Activated CD4-positive, alpha-beta memory T cell treated with anti-CD3 and anti-CD28 coated beads for 36 hours (primary cell): ENCODE results near the gene CCNYL1. TPM values are rescaled to one million over a fixed set of nuclear protein-coding genes. Genes with fewer than 3 reads are reported as not detected.

ENCODE experiments used
- CTCF ChIA-PET: fragments of 350-600 bp; sonication (Branson Sonifier 250); formaldehyde crosslinking; loops from one replicate; lab custom pipeline; 2021; ENCODE audit warnings: antibody characterized with exemption, inconsistent platforms; lab: Charles Lee
- POLR2A ChIA-PET: fragments of 350-600 bp; sonication (Branson Sonifier 250); formaldehyde crosslinking; loops from one replicate; lab custom pipeline; 2021; ENCODE audit warnings: antibody characterized with exemption; lab: Charles Lee
- DNase-seq: peaks from one replicate; pipeline ENCODE4 v3.0.0-alpha.2; 2020
- H3K27ac Mint-ChIP-seq: one replicate; pipeline ENCODE4 v1.8.0; 2021; ENCODE audit warnings: mixed read lengths
- H3K27me3 Mint-ChIP-seq: one replicate; pipeline ENCODE4 v1.8.0; 2021; ENCODE audit warnings: mixed read lengths
- H3K36me3 Mint-ChIP-seq: one replicate; pipeline ENCODE4 v1.8.0; 2021; ENCODE audit warnings: mixed read lengths
- H3K4me1 Mint-ChIP-seq: one replicate; pipeline ENCODE4 v1.8.0; 2021; ENCODE audit warnings: low read depth, mixed read lengths
- H3K4me3 Mint-ChIP-seq: one replicate; pipeline ENCODE4 v1.8.0; 2021; ENCODE audit warnings: mild to moderate bottlenecking, mixed read lengths
- H3K9me3 Mint-ChIP-seq: one replicate; pipeline ENCODE4 v1.8.0; 2021; ENCODE audit warnings: mixed read lengths
- intact Hi-C: fragments of 100-400 bp; cut with micrococcal nuclease; formaldehyde crosslinking; loops from one replicate; pipeline ENCODE4 v1.15.1; 2023
- total RNA-seq, 2 experiments: library from RNA; stranded (reverse); gene quantifications; one replicate each; pipeline ENCODE4 v1.2.3, GENCODE V29; 2021

CCNYL1 gene
- total RNA-seq, 2 experiments from 2014 or later = 5.7 to 6.4 TPM

DNA sequence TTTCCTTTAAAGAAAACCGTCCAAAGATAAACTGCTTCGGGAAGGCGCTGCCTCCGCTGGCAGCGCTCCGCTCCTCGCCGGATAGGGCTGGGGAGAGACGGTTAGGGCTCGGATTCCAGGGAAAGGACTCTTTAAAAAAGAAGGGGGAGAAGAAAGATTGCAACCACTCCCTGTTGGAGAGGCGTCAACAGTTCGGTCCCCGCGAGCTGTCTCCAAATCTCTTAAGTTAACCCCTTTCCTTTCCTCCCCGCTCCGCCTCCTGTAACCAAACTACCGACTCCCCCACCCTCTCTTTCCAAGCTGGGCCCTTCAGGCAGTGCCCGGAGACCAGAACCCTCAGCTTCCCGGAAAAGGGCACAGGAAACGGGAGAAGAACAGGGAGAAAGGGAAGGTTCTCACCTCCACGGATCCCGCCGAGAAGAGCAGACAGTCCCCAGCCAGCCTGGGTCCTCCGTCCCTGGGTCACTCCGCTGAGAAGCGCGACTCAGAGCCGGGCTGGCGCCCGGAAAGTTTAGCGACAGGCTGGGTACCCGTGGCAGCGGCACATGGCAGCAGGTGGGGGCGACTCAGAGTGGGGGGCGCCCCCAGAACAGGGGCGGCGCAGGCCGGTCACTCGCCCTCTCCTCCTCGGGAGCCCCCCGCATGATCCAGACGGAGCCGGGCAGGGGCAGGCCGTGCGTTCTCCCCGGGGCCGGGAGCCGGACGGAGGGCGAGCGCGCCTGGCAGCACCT is 57.6 kb downstream of the CCNYL1 start:
- CTCF ChIA-PET = interaction anchor here (0.9 to 2.8 kb wide), 4 partner anchors 31 to 303 kb away, joined by 4 to 17 read pairs (median 9); partner anchors contain the start of gene METTL21A
- POLR2A ChIA-PET = interaction anchor here (1.0 to 1.5 kb wide), 3 partner anchors 143 to 207 kb away, joined by 3 read pairs; partner anchors contain the start of gene METTL21A
- H3K9me3 Mint-ChIP-seq = no peaks in the 10 kb centered on the region

GRCh38 chr2:207770602-207771404 is 59.4 kb downstream of the CCNYL1 start:
- DNase-seq = peak; percentile 20
- peaks cover 28% of the 10 kb centered on the region for H3K27me3 Mint-ChIP-seq
- CTCF ChIA-PET = interaction anchor here (0.9 to 2.8 kb wide), 3 partner anchors 22 to 270 kb away, joined by 3 to 17 read pairs (median 14); partner anchors contain the start of gene METTL21A
- H3K4me1 Mint-ChIP-seq = peaks cover 31% of the 10 kb centered on the region
- intact Hi-C loops = loop anchor here (1.0 to 5.0 kb wide), 3 partner anchors 254 to 604 kb away; partner anchors contain the start of genes PIKFYVE and PLEKHM3
- POLR2A ChIA-PET = interaction anchor here (0.9 kb wide), 1 partner anchor 12 kb away, joined by 3 read pairs; no protein-coding TSS in a partner anchor
- peaks cover 3% of the 10 kb centered on the region for H3K36me3 Mint-ChIP-seq
- H3K27ac Mint-ChIP-seq = no peak overlapping the region
- H3K4me3 Mint-ChIP-seq = peak overlapping the region; percentile 78
- H3K9me3 Mint-ChIP-seq = no peaks in the 10 kb centered on the region

More for the DNA sequence above, 57.6 kb downstream of the CCNYL1 start:
- DNase-seq = peak; percentile 44
- peaks cover 3% of the 10 kb centered on the region for H3K36me3 Mint-ChIP-seq
- peaks cover 30% of the 10 kb centered on the region for H3K27me3 Mint-ChIP-seq
- H3K4me1 Mint-ChIP-seq = peaks cover 31% of the 10 kb centered on the region
- H3K27ac Mint-ChIP-seq = no peak overlapping the region
- intact Hi-C loops = loop anchor here (1.0 kb wide), 4 partner anchors 58 to 485 kb away; partner anchors contain the start of genes CCNYL1 and METTL21A
- H3K4me3 Mint-ChIP-seq = peak overlapping the region; percentile 77

DNA sequence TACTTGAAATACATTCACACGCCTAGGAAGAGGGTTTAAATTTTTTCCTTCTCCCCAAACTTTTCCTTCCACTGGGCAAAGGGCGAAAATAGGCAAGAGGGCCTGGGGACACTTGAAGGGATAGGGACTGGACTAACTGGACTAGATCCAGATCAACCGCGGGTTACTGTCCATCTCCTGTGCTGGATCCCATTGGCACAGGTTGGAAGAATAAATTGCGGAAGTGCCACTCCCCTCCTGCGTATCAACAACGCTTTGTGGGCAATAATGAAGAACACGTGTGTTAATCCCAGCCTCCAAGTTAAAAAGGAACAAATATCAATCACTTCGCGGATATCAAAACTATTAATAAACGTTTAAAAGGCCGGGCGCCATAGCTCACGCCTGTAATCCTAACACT is 60.0 kb downstream of the CCNYL1 start:
- H3K36me3 Mint-ChIP-seq = peaks cover 3% of the 10 kb centered on the region
- intact Hi-C loops = loop anchor here (2.0 to 5.0 kb wide), 2 partner anchors 496 to 605 kb away; partner anchors contain the start of gene PIKFYVE
- no peaks in the 10 kb centered on the region for H3K9me3 Mint-ChIP-seq
- H3K4me1 Mint-ChIP-seq = peaks cover 29% of the 10 kb centered on the region
- no peak overlapping the region for H3K27ac Mint-ChIP-seq
- no peak overlapping the region for H3K4me3 Mint-ChIP-seq
- no peak for DNase-seq
- POLR2A ChIA-PET = no interaction called here
- H3K27me3 Mint-ChIP-seq = peaks cover 23% of the 10 kb centered on the region
- CTCF ChIA-PET = no interaction called here

- H3K4me3 Mint-ChIP-seq = no peak overlapping the region
- peaks cover 22% of the 10 kb centered on the region for H3K4me1 Mint-ChIP-seq
- no peak overlapping the region for H3K27ac Mint-ChIP-seq
- ChIA-PET CTCF (no interaction called here), POLR2A (no interaction called here)
- H3K36me3 Mint-ChIP-seq = peaks cover under 1% of the 10 kb centered on the region
- intact Hi-C loops = loop anchor here (5.0 kb wide), 1 partner anchor 495 kb away; the partner anchor contains the start of gene PIKFYVE
- no peaks in the 10 kb centered on the region for H3K9me3 Mint-ChIP-seq
- DNase-seq = peak; percentile 66
- peaks cover 17% of the 10 kb centered on the region for H3K27me3 Mint-ChIP-seq
Measured at GRCh38 chr2:207772081-207772843, 60.8 kb downstream of the CCNYL1 start.

DNA sequence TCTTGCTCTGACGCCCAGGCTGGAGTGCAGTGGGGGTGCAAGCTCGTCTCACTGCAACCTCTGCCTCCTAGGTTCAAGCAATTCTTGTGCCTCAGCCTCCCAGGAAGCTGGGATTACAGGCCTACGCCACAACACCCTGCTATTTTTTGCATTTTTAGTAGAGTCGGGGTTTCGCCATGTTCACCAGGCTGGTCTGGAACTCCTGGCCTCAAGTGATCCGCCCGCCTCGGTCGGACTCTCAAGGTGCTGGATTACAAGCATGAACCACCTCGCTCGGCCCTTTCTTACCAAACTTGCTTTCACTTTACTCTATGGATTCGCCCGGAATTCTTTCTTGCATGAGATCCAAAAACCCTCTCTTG is 61.4 kb downstream of the CCNYL1 start:
- Mint-ChIP-seq H3K36me3 (no peaks in the 10 kb centered on the region), H3K27ac (no peak overlapping the region), H3K4me3 (no peak overlapping the region), H3K4me1 (peaks cover 17% of the 10 kb centered on the region), H3K27me3 (peaks cover 12% of the 10 kb centered on the region), H3K9me3 (no peaks in the 10 kb centered on the region)
- ChIA-PET POLR2A (no interaction called here), CTCF (no interaction called here)
- intact Hi-C loops = loop anchor here (5.0 kb wide), 1 partner anchor 494 kb away; the partner anchor contains the start of gene PIKFYVE
- no peak for DNase-seq

- H3K4me1 Mint-ChIP-seq = peaks cover 7% of the 10 kb centered on the region
- no peaks in the 10 kb centered on the region for H3K9me3 Mint-ChIP-seq
- H3K27me3 Mint-ChIP-seq = peaks cover 5% of the 10 kb centered on the region
- H3K4me3 Mint-ChIP-seq = no peak overlapping the region
- POLR2A ChIA-PET = no interaction called here
- intact Hi-C loops = no loop called here
- CTCF ChIA-PET = interaction anchor here (1.4 kb wide), 1 partner anchor 265 kb away, joined by 3 read pairs; no protein-coding TSS in a partner anchor
- no peak overlapping the region for H3K27ac Mint-ChIP-seq
- no peak for DNase-seq
- H3K36me3 Mint-ChIP-seq = no peaks in the 10 kb centered on the region
Measured at GRCh38 chr2:207775473-207775872, 64.0 kb downstream of the CCNYL1 start.

- Mint-ChIP-seq H3K27ac (no peak overlapping the region), H3K27me3 (no peaks in the 10 kb centered on the region), H3K4me1 (no peaks in the 10 kb centered on the region), H3K36me3 (no peaks in the 10 kb centered on the region), H3K9me3 (no peaks in the 10 kb centered on the region), H3K4me3 (no peak overlapping the region)
- intact Hi-C loops = no loop called here
- CTCF ChIA-PET = interaction anchor here (1.1 to 1.2 kb wide), 2 partner anchors 11 to 65 kb away, joined by 3 read pairs; partner anchors contain the start of gene CCNYL1
- POLR2A ChIA-PET = no interaction called here
- DNase-seq = no peak
Measured at GRCh38 chr2:207777124-207777523, 65.7 kb downstream of the CCNYL1 start.

DNA sequence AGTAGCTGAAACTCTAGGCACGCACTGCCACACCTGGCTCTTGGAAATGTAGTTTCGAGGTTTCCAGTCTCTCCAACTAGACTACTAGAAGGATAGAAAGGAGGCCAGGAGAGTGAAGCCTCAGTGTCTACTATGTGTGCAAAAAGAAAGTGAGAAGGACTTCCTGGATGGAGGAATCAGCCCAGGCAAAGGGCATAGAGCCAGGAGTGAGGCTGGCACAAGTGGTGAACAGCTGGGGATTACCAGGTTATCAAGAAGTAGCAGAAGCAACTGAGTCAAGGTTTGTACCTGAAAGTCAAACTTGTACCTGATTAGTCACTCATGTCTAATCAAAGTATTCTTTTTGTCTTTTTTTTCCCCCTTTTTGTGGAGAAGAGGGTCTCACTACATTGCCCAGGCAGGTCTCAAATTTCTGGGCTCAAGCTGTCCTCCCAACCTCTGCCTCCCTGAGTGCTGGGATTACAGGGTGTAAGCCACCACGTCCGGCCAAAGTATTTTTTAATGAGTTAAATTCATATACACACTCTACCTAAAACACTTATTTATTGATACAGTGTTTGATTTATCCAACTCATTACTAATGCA is 67.0 kb downstream of the CCNYL1 start:
- no peak for DNase-seq
- no peaks in the 10 kb centered on the region for H3K36me3 Mint-ChIP-seq
- H3K9me3 Mint-ChIP-seq = no peaks in the 10 kb centered on the region
- no peak overlapping the region for H3K4me3 Mint-ChIP-seq
- no peaks in the 10 kb centered on the region for H3K4me1 Mint-ChIP-seq
- CTCF ChIA-PET = no interaction called here
- intact Hi-C loops = no loop called here
- H3K27ac Mint-ChIP-seq = no peak overlapping the region
- POLR2A ChIA-PET = no interaction called here
- peaks cover 1% of the 10 kb centered on the region for H3K27me3 Mint-ChIP-seq

DNA sequence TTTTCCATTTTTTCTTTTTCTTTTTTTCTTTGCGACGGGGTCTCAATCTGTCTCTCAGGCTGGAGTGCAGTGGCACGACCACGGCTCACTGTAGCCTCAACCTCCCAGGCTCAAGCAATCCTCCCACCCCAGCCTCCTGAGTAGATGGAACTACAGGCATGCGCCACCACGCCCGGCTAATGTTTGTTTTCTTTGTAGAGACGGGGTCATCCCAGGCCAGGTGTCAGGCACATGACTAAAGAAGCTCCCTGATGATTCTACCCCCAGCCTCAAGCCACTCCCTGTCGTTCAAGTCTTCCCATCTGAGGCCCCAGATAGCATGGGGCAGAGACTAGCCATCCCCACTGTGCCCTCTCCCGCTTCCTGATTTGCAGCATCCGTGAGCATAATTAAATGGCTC is 68.1 kb downstream of the CCNYL1 start:
- no peak for DNase-seq
- CTCF ChIA-PET = no interaction called here
- H3K36me3 Mint-ChIP-seq = no peaks in the 10 kb centered on the region
- H3K9me3 Mint-ChIP-seq = no peaks in the 10 kb centered on the region
- no peak overlapping the region for H3K4me3 Mint-ChIP-seq
- no peak overlapping the region for H3K27ac Mint-ChIP-seq
- intact Hi-C loops = no loop called here
- H3K4me1 Mint-ChIP-seq = no peaks in the 10 kb centered on the region
- peaks cover 1% of the 10 kb centered on the region for H3K27me3 Mint-ChIP-seq
- POLR2A ChIA-PET = no interaction called here

DNA sequence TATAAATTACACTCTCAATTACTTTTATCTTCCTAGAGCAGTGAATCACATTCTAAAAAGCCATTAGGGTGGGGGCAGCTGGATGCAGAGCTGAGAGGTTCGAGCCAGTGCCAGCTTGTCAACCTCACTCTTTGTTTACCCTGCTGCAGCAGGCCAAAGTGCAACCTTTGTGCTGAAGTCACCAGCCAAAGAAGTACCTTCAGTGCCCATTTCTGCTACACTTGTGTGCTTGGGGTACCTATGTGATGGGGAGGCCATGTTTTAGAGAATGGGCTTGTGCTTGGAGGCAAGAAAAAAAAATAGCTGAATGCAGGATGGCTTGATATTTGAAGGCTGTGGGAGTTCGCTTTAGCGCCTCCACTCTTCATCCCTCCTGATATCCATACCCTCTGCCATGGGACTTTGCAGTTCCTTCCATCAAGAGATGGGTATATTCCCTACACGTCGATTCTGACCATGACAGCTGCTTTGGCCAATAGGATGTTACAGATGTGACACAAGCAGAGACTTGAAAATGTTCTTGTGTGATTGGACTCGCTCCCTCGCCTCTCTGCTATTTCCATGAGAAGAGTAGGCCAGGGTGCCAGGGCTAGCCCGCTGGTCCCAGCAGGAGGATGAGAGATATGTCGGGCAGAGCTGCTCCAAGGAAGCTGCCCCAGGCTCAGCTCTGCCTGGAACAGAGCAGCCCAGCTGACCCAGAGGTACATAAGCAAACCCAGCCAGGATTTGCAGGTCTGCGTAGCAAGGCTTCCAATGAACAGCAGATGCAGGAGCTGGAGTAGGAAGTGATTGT is 71.0 kb downstream of the CCNYL1 start:
- Mint-ChIP-seq H3K4me3 (no peak overlapping the region), H3K27me3 (peaks cover 4% of the 10 kb centered on the region), H3K36me3 (no peaks in the 10 kb centered on the region), H3K9me3 (no peaks in the 10 kb centered on the region), H3K27ac (no peak overlapping the region), H3K4me1 (no peaks in the 10 kb centered on the region)
- DNase-seq = no peak
- CTCF ChIA-PET = no interaction called here
- intact Hi-C loops = no loop called here
- POLR2A ChIA-PET = interaction anchor here (1.1 kb wide), 1 partner anchor 12 kb away, joined by 3 read pairs; no protein-coding TSS in a partner anchor
